GM19239 (cell line): Measurements from ENCODE around the gene SPDYE11.
"Not testable (repeated sequence)": the region's sequence is repeated elsewhere in the genome, so short reads cannot be mapped to it uniquely, and the experiment has no call there.

ENCODE experiments used
- DNase-seq: peaks from one replicate; pipeline ENCODE4 v3.0.0; 2011; ENCODE audit warnings: low spot score; ENCODE audit not compliant: insufficient read length
- FAIRE-seq: peaks from 2 replicates; lab custom pipeline; 2011; peaks lifted over from hg19 to GRCh38; lab: Jason Lieb, UNC

SPDYE11 gene, protein sequence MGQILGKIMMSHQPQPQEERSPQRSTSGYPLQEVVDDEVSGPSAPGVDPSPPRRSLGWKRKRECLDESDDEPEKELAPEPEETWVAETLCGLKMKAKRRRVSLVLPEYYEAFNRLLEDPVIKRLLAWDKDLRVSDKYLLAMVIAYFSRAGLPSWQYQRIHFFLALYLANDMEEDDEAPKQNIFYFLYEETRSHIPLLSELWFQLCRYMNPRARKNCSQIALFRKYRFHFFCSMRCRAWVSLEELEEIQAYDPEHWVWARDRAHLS

DNA sequence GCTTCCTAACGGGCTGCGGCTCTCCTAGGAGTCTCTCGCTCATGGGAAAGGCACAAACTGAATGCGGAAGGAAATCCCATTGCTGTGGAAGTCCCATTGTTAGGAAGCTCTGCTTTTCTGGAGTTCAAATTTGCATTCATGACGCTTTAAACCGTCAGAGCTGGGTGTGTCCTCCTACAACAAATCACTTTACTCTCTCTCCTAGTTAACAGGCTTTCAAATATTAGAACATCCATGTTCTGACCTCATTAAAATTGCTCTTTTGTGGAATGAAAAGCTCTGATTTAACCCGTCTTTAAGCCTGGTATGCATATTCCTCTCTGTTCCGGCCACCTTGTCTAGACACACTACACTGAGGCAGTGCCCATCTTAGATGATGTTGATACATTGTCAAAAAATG lies at the start of gene SPDYE11:
Gene SPDYE11 (minus strand): TSS at position 101 of the 400 bp plus-strand sequence. CDS start 1,800 bp downstream, outside the sequence.
- FAIRE-seq: not testable (repeated sequence)

DNA sequence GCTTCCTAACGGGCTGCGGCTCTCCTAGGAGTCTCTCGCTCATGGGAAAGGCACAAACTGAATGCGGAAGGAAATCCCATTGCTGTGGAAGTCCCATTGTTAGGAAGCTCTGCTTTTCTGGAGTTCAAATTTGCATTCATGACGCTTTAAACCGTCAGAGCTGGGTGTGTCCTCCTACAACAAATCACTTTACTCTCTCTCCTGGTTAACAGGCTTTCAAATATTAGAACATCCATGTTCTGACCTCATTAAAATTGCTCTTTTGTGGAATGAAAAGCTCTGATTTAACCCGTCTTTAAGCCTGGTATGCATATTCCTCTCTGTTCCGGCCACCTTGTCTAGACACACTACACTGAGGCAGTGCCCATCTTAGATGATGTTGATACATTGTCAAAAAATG lies 28.2 kb upstream of the SPDYE11 start, which contains the start of gene SPDYE9:
Gene SPDYE9 (minus strand): TSS at position 101 of the 400 bp plus-strand sequence. CDS start 1,800 bp downstream, outside the sequence.
- DNase-seq, FAIRE-seq: not testable (repeated sequence)

More for the DNA sequence above, at the start of gene SPDYE11:
- DNase-seq: not testable (repeated sequence)

DNA sequence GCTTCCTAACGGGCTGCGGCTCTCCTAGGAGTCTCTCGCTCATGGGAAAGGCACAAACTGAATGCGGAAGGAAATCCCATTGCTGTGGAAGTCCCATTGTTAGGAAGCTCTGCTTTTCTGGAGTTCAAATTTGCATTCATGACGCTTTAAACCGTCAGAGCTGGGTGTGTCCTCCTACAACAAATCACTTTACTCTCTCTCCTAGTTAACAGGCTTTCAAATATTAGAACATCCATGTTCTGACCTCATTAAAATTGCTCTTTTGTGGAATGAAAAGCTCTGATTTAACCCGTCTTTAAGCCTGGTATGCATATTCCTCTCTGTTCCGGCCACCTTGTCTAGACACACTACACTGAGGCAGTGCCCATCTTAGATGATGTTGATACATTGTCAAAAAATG lies 28.0 kb downstream of the SPDYE11 start, which contains the start of gene SPDYE8:
Gene SPDYE8 (minus strand): TSS at position 101 of the 400 bp plus-strand sequence. CDS start 1,800 bp downstream, outside the sequence.
- DNase-seq, FAIRE-seq: not testable (repeated sequence)

DNA sequence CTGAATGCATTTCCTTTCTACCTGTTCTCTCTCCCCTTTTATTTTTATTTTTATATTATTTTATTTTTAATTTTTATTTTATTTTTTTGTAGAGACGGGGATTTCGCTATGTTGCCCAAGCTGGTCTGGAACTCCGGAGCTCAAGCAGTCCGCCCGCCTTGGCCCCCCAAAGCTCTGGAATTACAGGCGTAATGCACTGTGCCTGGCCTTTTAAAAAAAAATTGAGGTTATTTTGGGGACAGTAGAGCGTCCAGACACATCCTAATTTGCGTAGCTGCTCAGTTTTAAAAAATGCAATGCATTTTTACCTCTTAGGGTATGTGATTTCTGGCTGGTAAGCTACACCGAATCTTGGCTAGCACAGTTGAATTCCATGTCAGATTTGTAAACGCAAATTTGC lies 51.2 kb downstream of the SPDYE11 start:
- not testable (repeated sequence) for DNase-seq, FAIRE-seq

DNA sequence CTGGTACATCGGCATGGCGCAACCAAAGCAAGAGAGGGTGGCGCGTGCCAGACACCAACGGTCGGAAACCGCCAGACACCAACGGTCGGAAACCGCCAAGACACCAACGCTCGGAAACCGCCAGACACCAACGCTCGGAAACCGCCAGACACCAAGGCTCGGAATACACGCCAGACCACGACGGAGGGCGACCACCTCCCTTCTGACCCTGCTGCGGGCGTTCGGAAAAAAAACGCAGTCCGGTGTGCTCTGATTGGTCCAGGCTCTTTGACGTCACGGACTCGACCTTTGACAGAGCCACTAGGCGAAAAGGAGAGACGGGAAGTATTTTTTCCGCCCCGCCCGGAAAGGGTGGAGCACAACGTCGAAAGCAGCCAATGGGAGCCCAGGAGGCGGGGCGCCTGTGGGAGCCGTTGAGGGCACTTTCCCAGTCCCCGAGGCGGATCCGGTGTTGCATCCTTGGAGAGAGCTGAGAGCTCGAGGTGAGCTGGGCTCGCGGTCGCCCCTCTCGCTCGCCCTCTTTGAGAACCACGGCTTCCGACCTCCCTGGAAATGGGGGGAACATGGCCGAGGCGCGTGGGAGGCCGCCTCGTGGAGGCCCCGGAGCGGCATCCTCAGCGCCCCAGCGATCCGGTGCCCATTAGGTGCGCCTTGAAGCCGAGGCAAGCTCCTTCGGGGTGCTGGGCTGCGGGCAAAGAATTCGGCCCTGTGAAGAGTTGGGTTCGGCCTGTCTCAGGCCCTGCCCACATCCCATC lies 51.8 kb downstream of the SPDYE11 start:
- DNase-seq, FAIRE-seq: not testable (repeated sequence)

DNA sequence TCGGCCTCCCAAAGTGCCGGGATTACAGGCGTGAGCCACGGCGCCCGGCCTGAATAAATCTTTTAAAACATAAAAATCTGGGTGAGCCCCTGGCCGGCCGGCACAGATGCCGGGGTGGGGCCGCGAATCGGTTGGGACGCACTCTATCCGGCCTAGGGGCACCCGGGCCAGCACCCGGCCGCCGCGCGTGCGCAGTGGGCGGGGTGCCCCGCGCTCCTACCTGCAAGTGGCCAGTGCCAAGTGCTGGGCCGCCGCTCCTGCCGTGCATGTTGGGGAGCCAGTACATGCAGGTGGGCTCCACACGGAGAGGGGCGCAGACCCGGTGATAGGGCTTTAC lies 52.4 kb downstream of the SPDYE11 start:
- FAIRE-seq, DNase-seq: not testable (repeated sequence)

DNA sequence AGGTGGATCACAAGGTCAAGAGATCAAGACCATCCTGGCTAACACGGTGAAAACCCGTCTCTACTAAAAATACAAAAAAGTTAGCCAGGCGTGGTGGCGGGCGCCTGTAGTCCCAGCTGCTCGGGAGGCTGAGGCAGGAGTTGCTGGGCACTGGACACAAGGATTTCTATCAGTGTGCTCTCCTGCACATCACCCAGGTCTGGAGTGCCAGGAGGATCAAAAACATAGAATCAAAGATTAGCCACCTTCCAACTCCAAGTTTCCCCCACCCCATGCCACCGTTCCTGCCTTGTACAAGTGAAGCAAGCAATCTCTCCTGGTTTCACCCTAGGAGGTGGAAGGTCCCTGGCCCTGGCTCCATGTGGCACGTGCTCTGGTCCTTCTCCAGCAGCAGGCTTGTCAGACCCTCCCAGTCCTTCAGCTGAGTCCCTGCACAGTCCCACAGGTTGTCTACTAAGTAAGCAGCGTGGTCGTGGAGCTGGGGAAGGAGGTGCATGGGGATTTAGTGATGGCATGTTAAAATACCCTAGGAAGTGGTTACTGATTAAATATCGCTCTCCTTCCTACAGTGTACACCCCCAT lies 59.7 kb downstream of the SPDYE11 start:
- DNase-seq, FAIRE-seq: not testable (repeated sequence)
